ENCODE results near the gene PYGM. TPM values are rescaled to one million over a fixed set of nuclear protein-coding genes. Genes with fewer than 3 reads are reported as not detected.
A peak's percentile ranks its signal among the peaks of the same experiment; 100 is the strongest.

PYGM gene
- total RNA-seq, 1 donor from 2014 or later = 14.3 TPM

GRCh38 chr11:64753380-64754123 is 6.2 kb downstream of the PYGM start:
- DNase-seq (ENCODE audit: low spot score) = no peak

GRCh38 chr11:64753019-64753379 is 6.8 kb downstream of the PYGM start:
- DNase-seq (ENCODE audit: low spot score) = no peak

GRCh38 chr11:64752175-64752970 is 7.4 kb downstream of the PYGM start:
- DNase-seq (ENCODE audit: low spot score) = no peak

- no peak for DNase-seq (ENCODE audit: low spot score)
These were observed 8.2 kb downstream of the PYGM start for GRCh38 chr11:64751580-64751979.

- DNase-seq (ENCODE audit: low spot score) = no peak
These were observed 8.6 kb downstream of the PYGM start for GRCh38 chr11:64751136-64751535.

- no peak for DNase-seq (ENCODE audit: low spot score)
These were observed 9.3 kb downstream of the PYGM start for GRCh38 chr11:64750361-64751054.

GRCh38 chr11:64747961-64748665 is 11.7 kb downstream of the PYGM start:
- DNase-seq (ENCODE audit: low spot score) = no peak

- no peak for DNase-seq (ENCODE audit: low spot score)
These were observed 13.3 kb downstream of the PYGM start for GRCh38 chr11:64746486-64746885.

- DNase-seq (ENCODE audit: low spot score) = peak; percentile 78
These were observed 14.0 kb downstream of the PYGM start for GRCh38 chr11:64745521-64746328.

- DNase-seq (ENCODE audit: low spot score) = peak; percentile 77
These were observed 14.6 kb downstream of the PYGM start for GRCh38 chr11:64745189-64745520.

- DNase-seq (ENCODE audit: low spot score) = no peak
These were observed 15.1 kb downstream of the PYGM start for GRCh38 chr11:64744544-64745188.

GRCh38 chr11:64743591-64744543 is 15.9 kb downstream of the PYGM start, which contains the start of gene RASGRP2:
TSS of gene RASGRP2 (minus strand) at chr11:64744142. CDS start at chr11:64742866, 1,276 bp downstream.
- peak; percentile 73 for DNase-seq (ENCODE audit: low spot score)

GRCh38 chr11:64742889-64743590 is 16.7 kb downstream of the PYGM start:
- DNase-seq (ENCODE audit: low spot score) = peak; percentile 67

GRCh38 chr11:64742087-64742888 is 17.5 kb downstream of the PYGM start:
- DNase-seq (ENCODE audit: low spot score) = no peak

GRCh38 chr11:64741375-64742086 is 18.2 kb downstream of the PYGM start:
- DNase-seq (ENCODE audit: low spot score) = no peak

GRCh38 chr11:64739871-64740270 is 19.9 kb downstream of the PYGM start:
- DNase-seq (ENCODE audit: low spot score) = no peak

GRCh38 chr11:64736654-64737053 is 23.1 kb downstream of the PYGM start:
- DNase-seq (ENCODE audit: low spot score) = no peak

Measured in mucosa of gallbladder (tissue), 1 donor.